AG09319 (cell line): ENCODE data around the gene CRBN.

Experiments
- DNase-seq: peaks from one replicate; pipeline ENCODE4 v3.0.0-alpha.2; 2010; ENCODE audit warnings: low read depth; ENCODE audit errors: extremely low read depth
- CTCF ChIP-seq: IDR thresholded peaks from 2 replicates; pipeline ENCODE4 v1.5.1; 2011; ENCODE audit warnings: low read depth, mild to moderate bottlenecking, inconsistent platforms, low read length, moderate library complexity

The CRBN gene

GRCh38 chr3:3179407-3180094 lies at the start of gene CRBN:
TSS of gene CRBN (minus strand) at chr3:3179691. CDS start at chr3:3179687, 4 bp downstream.
- peak; percentile 79 for TF ChIP-seq CTCF
- DNase-seq, result peak; percentile 49

GRCh38 chr3:3227640-3228039 lies 48.1 kb upstream of the CRBN start:
- no peak for DNase-seq
- TF ChIP-seq CTCF, result no peak

GRCh38 chr3:3221528-3221927 lies 42.0 kb upstream of the CRBN start:
- TF ChIP-seq CTCF, result no peak
- no peak for DNase-seq

GRCh38 chr3:3216401-3216800 lies 36.9 kb upstream of the CRBN start:
- no peak for DNase-seq
- TF ChIP-seq CTCF, result no peak

- DNase-seq, result no peak
- no peak for TF ChIP-seq CTCF
Measured at GRCh38 chr3:3212781-3213440, 33.4 kb upstream of the CRBN start.

- no peak for DNase-seq
Measured at GRCh38 chr3:3209714-3210113, 30.2 kb upstream of the CRBN start.

More at GRCh38 chr3:3209714-3210113, 30.2 kb upstream of the CRBN start:
- TF ChIP-seq CTCF, result no peak
